ENCODE measurements around the gene STK38.
"Not testable (repeated sequence)": the region's sequence is repeated elsewhere in the genome, so short reads cannot be mapped to it uniquely, and the experiment has no call there.

STK38 gene

DNA sequence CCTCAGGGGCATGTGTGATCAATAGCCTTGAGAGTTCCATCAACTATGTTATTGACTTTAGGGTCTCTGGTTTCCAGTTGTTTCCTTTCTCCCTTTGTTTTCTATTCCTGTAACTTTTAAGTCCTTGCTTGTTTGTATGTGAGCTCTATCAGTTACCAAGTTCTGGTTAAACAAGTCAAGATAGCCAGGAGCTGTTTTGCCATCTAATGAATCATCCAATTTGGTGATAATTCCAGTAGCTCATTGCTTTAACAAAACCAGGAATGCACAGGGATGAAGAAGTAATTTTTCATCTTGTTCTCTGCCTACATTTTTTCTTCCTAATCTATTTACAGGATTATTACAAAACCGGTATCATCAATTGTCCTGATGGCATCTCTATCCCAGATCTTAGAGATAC, 68.0 kb downstream of the STK38 start:
- no peak for DNase-seq

GRCh38 chr6:36478051-36478526, 69.2 kb downstream of the STK38 start:
- DNase-seq = no peak

DNA sequence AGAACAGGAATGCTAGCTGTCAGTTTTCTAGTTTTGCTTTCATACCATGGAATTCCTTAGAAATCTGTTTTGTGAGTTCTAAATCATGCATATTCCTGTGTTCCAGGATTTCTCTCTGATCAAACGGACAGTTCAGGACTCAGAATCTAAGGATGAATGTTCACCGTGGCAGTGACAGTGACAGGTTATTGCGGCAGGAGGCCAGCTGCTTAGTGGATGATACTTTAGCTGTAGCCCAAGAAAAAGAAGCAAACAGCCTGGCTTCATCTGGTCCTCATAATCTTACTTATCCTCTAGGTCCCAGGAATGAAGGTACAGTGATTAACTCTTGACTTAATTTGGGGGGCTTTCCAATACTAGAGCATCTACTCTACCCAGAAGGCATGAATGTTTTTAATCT, 77.3 kb downstream of the STK38 start:
- DNase-seq = no peak

DNA sequence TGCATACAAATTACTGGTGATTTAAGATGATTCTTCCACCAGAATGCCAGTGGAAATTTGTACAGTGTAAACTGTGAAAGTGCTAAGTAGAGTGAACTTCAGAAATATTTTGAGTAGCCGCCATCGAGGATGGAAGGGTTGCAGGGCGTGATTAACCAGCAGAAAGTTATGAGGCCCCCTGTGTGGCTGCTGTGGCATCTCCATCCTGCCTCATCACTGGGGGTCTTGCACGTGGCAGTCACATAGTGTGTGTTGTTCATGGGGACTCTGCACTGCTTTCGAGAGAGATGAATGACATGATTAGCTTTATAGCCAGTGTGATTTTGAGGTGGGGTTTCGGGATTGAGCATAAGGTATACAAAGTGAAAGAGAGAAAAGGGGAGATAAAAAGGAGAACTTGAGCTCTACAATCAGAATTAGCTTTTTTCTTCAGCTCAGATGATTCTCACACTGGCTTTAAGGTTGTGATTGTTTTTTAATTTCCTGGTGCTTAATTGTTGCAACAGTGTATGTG, 78.1 kb downstream of the STK38 start:
- DNase-seq = no peak

- DNase-seq = no peak
Measured at GRCh38 chr6:36467625-36468024, 79.7 kb downstream of the STK38 start.

DNA sequence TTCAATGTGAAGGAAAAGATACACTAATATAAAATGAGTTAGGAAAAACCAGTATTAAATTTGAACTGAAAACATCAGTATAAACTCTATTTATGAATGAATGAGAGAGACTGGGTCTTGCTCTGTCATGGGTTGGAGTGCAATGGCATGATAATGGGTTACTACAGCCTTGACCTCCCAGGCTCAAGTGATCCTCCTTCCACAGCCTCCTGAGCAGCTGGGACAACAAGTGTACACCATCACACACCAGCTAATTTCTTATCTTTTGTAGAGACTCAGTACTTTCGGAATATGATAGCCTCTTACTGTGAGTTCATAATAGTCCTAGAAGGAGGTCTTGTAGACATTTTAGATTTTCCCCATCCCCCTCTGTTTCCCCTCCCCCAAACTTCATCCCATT, 83.0 kb downstream of the STK38 start:
- no peak for DNase-seq

- DNase-seq = no peak
Measured at GRCh38 chr6:36463676-36464075, 83.6 kb downstream of the STK38 start.

- no peak for DNase-seq
Measured at GRCh38 chr6:36461646-36462045, 85.6 kb downstream of the STK38 start.

DNA sequence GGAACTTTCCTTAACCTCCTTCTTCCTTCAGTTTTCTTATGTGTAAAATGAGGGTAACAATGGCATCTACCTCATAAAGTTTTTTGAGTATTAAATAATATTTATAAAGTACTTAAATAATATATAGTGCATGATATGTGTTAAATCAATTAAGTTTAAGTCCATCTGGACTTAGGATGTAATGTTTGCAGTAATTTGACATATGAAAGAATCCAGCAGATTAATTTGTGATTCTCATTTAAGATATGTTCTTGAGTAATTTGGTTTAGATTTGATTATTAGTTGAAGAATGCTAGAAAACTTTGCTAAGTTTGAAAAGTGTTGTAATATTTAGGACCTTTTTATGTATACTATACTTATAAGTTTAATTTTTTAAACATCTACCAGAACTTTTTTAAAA, 86.4 kb downstream of the STK38 start:
- no peak for DNase-seq

- no peak for DNase-seq
Measured at GRCh38 chr6:36459501-36459900, 87.8 kb downstream of the STK38 start.

DNA sequence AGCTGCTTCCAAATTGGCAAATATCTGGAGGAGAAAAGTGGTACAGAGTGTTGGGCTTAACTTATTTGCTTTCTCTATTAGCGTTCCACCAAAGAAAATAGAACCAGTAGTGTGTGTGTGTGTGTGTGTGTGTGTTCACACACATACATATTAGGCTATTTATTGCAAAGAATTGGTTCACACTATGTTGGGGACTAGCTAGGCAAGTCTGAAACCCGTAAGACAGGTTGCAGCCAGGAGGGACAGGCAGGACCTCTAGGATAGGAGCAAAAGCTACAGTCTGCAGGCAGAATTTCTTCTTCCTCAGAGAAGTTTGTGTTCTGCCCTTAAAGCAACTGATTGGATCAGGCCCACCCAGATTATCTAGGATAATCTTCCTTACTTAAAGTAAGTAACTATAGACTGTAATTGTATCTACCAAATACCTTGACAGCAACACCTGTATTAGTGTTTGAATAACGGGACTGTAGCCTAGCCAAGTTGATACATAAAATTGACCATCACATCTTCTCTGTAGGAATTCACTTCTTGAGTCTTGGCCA, 91.7 kb downstream of the STK38 start:
- DNase-seq = no peak

DNA sequence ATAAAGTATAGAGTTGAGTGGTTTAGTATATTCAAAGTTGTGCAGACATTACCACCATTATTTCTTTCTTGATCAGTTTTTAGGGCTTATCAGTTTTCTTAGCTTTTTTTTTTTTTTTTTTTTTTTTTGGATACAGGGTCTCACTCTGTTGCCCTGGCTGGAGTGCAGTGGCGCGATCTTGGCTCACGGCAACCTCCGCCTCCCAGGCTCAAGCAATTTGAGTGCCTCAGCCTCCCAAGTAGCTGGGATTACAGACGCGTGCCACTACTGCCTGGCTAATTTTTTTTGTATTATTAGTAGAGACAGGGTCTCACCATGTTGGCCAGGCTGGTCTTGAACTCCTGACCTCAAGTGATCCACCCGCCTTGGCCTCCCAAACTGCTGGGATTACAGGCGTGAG, 94.4 kb downstream of the STK38 start:
- not testable (repeated sequence) for DNase-seq

DNA sequence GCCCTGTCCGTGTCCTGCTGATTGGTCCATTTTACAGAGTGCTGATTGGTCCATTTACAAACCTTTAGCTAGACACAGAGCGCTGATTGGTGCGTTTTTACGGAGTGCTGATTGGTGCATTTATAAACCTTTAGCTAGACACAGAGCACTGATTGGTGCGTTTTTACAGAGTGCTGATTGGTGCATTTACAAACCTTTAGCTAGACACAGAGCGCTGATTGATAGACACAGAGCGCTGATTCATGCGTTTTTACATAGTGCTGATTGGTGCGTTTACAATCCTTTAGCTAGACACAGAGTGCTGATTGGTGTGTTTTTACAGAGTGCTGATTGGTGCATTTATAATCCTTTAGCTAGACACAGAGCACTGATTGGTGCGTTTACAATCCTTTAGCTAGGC, 98.1 kb downstream of the STK38 start:
- DNase-seq = not testable (repeated sequence)

DNA sequence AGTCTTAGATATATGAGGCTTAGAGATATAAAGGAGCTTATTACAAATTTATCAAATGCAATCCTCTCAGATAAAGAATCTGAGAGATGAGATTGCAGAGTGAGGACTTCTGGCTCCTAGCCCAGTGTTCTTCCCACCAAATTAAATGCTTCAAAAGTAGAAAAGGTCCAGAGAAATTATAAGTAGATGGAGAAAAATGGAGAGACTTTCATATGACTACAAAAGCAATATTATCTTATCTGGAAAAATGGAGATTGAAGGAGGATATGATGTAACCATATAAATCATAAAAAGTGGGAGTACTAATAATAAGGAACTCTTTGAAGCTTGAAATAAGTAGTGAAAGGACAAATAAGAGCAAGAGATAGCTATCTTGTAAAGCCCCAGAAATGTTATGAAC, 101.7 kb downstream of the STK38 start:
- DNase-seq = no peak

GRCh38 chr6:36444470-36444869, 102.8 kb downstream of the STK38 start:
- DNase-seq = no peak

Data from T1000 (cell line).